Stimulated activated naive B cell treated with anti-CD40 and anti-IgM and Interleukin-4, amounts not matched to agents 10 μg/mL and 1 μg/mL and 100 μg/mL, for 72 hours (primary cell): Measurements from ENCODE around the gene LPO.

Experiments used
- ATAC-seq, 2 donors: fragments of 150-1000 bp; cut with Tn5 transposase; replicated peaks; 2 replicates each; pipeline ENCODE4 v1.10.0; 2021; ENCODE audit warnings: moderate library complexity in 1 of 2
- DNase-seq: peaks from one replicate; pipeline ENCODE4 v3.0.0; 2021
- H3K27ac Mint-ChIP-seq: one replicate; pipeline ENCODE4 v1.8.0; 2022; ENCODE audit warnings: mild to moderate bottlenecking, mixed read lengths
- H3K27me3 Mint-ChIP-seq, 2 donors: one replicate each; pipeline ENCODE4 v1.8.0; 2022; ENCODE audit warnings: mixed read lengths in 2 of 2
- H3K36me3 Mint-ChIP-seq, 2 donors: one replicate each; pipeline ENCODE4 v1.8.0; 2022; ENCODE audit warnings: mixed read lengths in 2 of 2, mild to moderate bottlenecking in 1 of 2
- H3K4me1 Mint-ChIP-seq, 2 donors: one replicate each; pipeline ENCODE4 v1.8.0; 2022; ENCODE audit warnings: mixed read lengths in 2 of 2, mild to moderate bottlenecking in 1 of 2
- H3K4me3 Mint-ChIP-seq, 2 donors: one replicate each; pipeline ENCODE4 v1.8.0; 2022; ENCODE audit warnings: mild to moderate bottlenecking in 2 of 2, mixed read lengths in 2 of 2, moderate library complexity in 1 of 2
- H3K9me3 Mint-ChIP-seq, 2 donors: one replicate each; pipeline ENCODE4 v1.8.0; 2022; ENCODE audit warnings: mixed read lengths in 2 of 2, mild to moderate bottlenecking in 1 of 2

The LPO gene

DNA sequence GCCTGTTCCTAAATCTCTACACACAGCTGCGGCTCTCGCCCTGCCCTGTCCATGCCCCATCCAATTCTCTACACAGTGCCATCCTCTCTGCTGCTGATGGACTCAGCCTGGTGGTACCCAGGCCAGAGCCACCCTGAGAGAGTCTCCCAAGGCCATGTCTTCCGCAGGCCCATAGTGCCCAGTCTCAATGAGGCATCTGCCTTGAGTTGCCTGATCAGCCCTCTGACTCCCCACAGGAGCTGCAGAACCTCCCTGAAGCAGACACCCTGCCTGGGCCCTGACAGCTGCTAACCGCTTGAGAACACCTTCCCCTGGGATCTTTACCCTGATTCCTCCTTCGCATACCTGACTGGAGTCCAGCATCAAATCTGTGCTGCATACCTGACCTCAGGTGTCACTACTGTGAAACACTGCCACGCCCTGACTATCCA lies 76.9 kb downstream of the LPO start:
- Mint-ChIP-seq H3K36me3 (no peaks in the 10 kb centered on the region), H3K9me3 (no peaks in the 10 kb centered on the region), H3K27ac (no peak overlapping the region), H3K4me1 (peaks cover 10 to 14% of the 10 kb centered on the region in 2 donors), H3K4me3 (no peak overlapping the region), H3K27me3 (no peaks in the 10 kb centered on the region)
- no peak for ATAC-seq
- DNase-seq = no peak

DNA sequence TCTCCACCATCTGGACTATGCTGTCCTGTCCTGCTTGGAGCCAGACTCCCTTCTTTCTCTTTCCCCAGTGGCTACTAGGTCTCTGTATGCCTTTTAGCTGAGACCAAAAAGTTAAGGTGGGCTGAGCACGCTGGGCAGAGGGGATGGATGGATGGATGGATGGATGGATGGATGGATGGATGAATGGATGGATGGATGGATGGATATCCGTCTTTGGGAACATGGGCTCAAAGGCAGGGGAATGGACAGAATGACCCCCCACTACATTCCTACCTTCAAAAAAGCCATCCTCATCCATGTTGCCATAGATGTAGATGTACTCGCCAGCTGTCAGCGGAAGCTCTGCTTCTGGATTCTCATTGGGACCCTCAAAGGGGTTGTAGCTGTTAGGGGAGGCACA lies 77.4 kb downstream of the LPO start:
- H3K27ac Mint-ChIP-seq = peak overlapping the region; percentile 20
- H3K36me3 Mint-ChIP-seq = no peaks in the 10 kb centered on the region

DNA sequence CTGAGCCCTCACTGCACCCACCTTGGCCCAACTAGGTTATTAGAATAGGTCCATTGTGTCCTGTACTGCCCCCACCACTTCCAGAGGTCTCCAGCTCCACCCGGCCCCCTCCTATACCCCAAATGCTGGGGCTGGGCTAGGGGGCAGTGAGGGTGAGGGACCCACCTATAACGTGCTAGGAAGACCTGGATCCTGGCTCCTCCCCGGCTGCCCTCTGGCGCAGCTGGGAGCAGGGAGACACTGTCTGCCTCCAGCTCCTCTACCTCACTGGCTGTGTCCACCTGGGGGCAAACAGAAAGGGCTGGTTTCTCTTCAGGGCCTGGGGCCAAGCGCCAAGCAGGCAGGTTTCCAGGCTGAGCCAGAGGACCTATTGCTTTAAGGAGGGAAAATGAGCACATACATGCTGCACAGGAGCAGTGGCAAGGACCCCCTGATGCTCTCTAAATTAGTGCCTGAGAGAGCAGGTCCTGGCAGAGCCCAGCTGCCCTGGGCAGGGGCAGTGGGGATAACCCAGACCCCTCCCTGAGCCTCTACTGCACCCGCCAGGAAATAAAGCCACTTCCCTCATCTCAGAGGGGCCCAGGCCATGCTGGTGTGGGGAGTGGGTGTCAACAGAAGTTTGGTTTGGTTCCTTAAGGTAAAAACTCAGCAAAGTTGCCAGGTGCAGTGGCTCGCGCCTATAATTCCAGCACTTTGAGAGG lies 78.0 kb downstream of the LPO start:
- DNase-seq (no peak), ATAC-seq (no peak)
- Mint-ChIP-seq H3K27me3 (no peaks in the 10 kb centered on the region), H3K4me1 (peaks cover 10 to 14% of the 10 kb centered on the region in 2 donors), H3K27ac (peak overlapping the region; percentile 20), H3K4me3 (no peak overlapping the region), H3K36me3 (no peaks in the 10 kb centered on the region), H3K9me3 (no peaks in the 10 kb centered on the region)

More for the DNA sequence above, 77.4 kb downstream of the LPO start:
- ATAC-seq = no peak
- DNase-seq = no peak
- Mint-ChIP-seq H3K4me1 (peaks cover 10 to 14% of the 10 kb centered on the region in 2 donors), H3K4me3 (no peak overlapping the region), H3K9me3 (no peaks in the 10 kb centered on the region), H3K27me3 (no peaks in the 10 kb centered on the region)

DNA sequence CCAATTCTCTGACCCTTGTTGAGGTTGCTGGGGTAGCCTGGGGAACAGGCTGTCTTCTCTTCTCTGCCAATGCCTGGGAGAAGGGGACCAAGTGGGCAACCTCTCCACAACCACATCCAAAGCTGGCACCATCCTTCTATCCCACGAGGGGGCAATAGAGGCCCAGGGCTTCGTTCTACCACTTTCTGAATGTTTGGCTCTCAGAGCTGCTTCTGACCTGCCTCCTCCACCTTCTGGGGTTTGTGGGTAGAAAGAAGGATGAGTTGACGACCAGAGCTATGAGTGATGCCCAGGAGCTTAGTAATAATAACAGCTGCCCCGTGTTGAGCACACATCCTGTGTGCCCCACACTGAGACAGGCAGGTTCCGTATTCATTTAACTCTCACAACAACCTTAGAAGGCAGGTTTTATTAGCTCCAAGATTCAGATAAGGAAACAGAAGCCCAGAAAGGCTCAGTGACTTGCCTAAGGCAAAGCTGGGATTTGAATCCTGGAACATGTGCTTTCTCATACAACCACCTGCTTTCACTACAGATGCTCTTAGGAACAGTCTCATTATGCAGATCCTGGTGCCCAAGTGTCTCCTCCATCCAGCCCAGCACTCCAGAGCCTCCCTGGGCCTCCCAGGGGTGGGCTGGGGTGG lies 79.2 kb downstream of the LPO start:
- Mint-ChIP-seq H3K36me3 (peaks cover 0 to 3% of the 10 kb centered on the region in 2 donors), H3K4me3 (no peak overlapping the region), H3K27me3 (no peaks in the 10 kb centered on the region), H3K4me1 (peaks cover 13 to 14% of the 10 kb centered on the region in 2 donors), H3K9me3 (no peaks in the 10 kb centered on the region), H3K27ac (peak overlapping the region; percentile 87)
- DNase-seq = peak; percentile 78
- peak; percentile 98 for ATAC-seq

DNA sequence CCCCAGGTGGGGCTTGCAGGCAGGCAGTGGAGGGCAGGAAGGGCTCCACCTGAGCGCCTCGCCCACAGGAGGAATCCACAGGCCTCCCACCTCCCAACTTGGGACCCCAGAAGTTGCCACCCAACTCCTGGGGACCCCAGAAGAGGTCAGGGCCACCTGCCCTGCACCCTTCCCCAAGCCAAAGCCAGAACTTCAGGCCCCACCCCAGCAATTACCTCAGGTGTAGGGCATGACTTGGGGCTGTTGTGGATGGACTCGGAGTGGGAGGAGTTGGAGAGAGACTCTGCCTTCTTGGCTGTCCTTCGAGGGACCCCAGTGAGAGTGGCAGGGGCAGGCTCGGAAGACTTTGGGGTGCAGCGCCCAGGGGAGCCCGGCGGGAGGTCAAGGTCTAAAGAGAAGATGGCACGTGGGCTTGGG lies 79.7 kb downstream of the LPO start:
- Mint-ChIP-seq H3K9me3 (no peaks in the 10 kb centered on the region), H3K27me3 (no peaks in the 10 kb centered on the region), H3K36me3 (peaks cover 0 to 5% of the 10 kb centered on the region in 2 donors), H3K4me3 (no peak overlapping the region), H3K27ac (peak overlapping the region; percentile 87), H3K4me1 (peaks cover 13 to 14% of the 10 kb centered on the region in 2 donors)
- DNase-seq (no peak), ATAC-seq (no peak)
